Neural progenitor cell (in vitro differentiated cells): ENCODE measurements around the gene SLC36A3.

Experiments used
- CTCF ChIP-seq: fragments of 200-600 bp; sonication (generic); IDR thresholded peaks from 2 replicates; pipeline ENCODE4 v1.5.1; 2017; ENCODE audit warnings: antibody characterized with exemption, mild to moderate bottlenecking
- EZH2 ChIP-seq: fragments of 200-600 bp; sonication (generic); IDR thresholded peaks from 2 replicates; pipeline ENCODE4 v1.6.1; 2017; ENCODE audit warnings: antibody characterized with exemption, mild to moderate bottlenecking, moderate library complexity

DNA sequence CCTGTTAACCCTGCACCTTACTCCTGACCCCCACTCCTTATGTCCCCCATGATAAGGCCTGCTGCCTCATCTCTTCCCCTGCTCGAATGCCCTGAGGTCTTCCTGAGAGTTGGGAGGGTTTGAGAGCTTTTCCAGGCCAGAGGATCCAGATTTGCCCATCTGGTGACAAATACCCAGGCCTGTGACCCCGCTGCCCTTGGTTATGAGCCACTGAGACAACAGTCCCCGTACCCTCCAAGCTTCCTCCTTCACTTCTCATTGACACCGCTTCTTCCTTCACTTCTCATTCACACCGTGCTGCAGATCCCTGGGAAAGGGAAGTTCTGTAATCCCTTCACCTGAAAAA lies 50.0 kb downstream of the SLC36A3 start:
- TF ChIP-seq CTCF, result no peak
- TF ChIP-seq EZH2, result no peak
